ENCODE measurements around the gene KSR1. TPM values are rescaled to one million over a fixed set of nuclear protein-coding genes. Genes with fewer than 3 reads are reported as not detected.
A peak's percentile ranks its signal among the peaks of the same experiment; 100 is the strongest.

The KSR1 gene
- total and polyA plus RNA-seq, 9 of the 15 experiments (the other 6 are each of a cell fraction or from before 2014, with no cell fraction given), result 1.4 to 51.7 (median 18.4) TPM

DNA sequence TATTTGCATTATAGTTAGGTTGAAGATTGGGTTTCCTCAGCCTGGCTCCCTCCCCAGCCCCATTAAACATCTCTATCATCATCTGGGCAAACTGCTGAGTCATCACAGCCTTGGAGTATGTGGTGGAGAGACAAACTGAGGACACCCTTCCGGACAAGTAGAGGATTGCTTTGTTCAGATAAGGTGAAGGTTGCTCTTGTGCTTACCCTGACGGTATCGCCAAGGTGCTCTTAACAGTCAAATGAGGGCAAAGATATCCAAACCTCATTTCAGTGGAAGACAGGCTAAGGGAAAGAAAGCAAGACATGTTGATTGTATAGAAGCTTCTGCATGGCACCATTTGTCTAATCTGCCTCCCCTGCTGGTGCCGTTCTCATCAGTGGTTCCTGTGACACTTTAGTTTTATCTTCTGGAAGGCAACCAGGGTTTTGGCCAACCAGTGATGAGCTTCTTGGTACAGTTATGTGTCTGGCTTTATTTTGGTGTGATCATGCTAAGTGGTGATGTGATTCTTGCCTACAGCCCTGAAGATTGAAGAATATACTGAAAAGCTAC, 117.8 kb downstream of the KSR1 start (continued):
- TF ChIP-seq, protein P1, sequence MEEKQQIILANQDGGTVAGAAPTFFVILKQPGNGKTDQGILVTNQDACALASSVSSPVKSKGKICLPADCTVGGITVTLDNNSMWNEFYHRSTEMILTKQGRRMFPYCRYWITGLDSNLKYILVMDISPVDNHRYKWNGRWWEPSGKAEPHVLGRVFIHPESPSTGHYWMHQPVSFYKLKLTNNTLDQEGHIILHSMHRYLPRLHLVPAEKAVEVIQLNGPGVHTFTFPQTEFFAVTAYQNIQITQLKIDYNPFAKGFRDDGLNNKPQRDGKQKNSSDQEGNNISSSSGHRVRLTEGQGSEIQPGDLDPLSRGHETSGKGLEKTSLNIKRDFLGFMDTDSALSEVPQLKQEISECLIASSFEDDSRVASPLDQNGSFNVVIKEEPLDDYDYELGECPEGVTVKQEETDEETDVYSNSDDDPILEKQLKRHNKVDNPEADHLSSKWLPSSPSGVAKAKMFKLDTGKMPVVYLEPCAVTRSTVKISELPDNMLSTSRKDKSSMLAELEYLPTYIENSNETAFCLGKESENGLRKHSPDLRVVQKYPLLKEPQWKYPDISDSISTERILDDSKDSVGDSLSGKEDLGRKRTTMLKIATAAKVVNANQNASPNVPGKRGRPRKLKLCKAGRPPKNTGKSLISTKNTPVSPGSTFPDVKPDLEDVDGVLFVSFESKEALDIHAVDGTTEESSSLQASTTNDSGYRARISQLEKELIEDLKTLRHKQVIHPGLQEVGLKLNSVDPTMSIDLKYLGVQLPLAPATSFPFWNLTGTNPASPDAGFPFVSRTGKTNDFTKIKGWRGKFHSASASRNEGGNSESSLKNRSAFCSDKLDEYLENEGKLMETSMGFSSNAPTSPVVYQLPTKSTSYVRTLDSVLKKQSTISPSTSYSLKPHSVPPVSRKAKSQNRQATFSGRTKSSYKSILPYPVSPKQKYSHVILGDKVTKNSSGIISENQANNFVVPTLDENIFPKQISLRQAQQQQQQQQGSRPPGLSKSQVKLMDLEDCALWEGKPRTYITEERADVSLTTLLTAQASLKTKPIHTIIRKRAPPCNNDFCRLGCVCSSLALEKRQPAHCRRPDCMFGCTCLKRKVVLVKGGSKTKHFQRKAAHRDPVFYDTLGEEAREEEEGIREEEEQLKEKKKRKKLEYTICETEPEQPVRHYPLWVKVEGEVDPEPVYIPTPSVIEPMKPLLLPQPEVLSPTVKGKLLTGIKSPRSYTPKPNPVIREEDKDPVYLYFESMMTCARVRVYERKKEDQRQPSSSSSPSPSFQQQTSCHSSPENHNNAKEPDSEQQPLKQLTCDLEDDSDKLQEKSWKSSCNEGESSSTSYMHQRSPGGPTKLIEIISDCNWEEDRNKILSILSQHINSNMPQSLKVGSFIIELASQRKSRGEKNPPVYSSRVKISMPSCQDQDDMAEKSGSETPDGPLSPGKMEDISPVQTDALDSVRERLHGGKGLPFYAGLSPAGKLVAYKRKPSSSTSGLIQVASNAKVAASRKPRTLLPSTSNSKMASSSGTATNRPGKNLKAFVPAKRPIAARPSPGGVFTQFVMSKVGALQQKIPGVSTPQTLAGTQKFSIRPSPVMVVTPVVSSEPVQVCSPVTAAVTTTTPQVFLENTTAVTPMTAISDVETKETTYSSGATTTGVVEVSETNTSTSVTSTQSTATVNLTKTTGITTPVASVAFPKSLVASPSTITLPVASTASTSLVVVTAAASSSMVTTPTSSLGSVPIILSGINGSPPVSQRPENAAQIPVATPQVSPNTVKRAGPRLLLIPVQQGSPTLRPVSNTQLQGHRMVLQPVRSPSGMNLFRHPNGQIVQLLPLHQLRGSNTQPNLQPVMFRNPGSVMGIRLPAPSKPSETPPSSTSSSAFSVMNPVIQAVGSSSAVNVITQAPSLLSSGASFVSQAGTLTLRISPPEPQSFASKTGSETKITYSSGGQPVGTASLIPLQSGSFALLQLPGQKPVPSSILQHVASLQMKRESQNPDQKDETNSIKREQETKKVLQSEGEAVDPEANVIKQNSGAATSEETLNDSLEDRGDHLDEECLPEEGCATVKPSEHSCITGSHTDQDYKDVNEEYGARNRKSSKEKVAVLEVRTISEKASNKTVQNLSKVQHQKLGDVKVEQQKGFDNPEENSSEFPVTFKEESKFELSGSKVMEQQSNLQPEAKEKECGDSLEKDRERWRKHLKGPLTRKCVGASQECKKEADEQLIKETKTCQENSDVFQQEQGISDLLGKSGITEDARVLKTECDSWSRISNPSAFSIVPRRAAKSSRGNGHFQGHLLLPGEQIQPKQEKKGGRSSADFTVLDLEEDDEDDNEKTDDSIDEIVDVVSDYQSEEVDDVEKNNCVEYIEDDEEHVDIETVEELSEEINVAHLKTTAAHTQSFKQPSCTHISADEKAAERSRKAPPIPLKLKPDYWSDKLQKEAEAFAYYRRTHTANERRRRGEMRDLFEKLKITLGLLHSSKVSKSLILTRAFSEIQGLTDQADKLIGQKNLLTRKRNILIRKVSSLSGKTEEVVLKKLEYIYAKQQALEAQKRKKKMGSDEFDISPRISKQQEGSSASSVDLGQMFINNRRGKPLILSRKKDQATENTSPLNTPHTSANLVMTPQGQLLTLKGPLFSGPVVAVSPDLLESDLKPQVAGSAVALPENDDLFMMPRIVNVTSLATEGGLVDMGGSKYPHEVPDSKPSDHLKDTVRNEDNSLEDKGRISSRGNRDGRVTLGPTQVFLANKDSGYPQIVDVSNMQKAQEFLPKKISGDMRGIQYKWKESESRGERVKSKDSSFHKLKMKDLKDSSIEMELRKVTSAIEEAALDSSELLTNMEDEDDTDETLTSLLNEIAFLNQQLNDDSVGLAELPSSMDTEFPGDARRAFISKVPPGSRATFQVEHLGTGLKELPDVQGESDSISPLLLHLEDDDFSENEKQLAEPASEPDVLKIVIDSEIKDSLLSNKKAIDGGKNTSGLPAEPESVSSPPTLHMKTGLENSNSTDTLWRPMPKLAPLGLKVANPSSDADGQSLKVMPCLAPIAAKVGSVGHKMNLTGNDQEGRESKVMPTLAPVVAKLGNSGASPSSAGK (IDR thresholded peaks at IDR 0.05), result no peak; the same call in 1 of the 2 replicates
- TF ChIP-seq ZNF12 (CRISPR knock-in tag; IDR thresholded peaks at IDR 0.05) (no peak), GTF2F1 (IDR thresholded peaks at IDR 0.05; ENCODE audit: low read depth, low read length) (no peak), DACH1 (IDR thresholded peaks at IDR 0.05; ENCODE audit: partially characterized antibody) (peak; percentile 68), HIVEP1 (CRISPR knock-in tag; IDR thresholded peaks at IDR 0.05) (no peak), FOXK2 (conservative IDR thresholded peaks at IDR 0.05 in 1 of 2, IDR thresholded peaks at IDR 0.05 in 1 of 2; ENCODE audit: low read depth in 2 of 2) (peak; percentile 50 to 61), ZNF699 (CRISPR knock-in tag; IDR thresholded peaks at IDR 0.05; ENCODE audit: insufficient replicate concordance) (no peak)
- TF ChIP-seq, protein P2, sequence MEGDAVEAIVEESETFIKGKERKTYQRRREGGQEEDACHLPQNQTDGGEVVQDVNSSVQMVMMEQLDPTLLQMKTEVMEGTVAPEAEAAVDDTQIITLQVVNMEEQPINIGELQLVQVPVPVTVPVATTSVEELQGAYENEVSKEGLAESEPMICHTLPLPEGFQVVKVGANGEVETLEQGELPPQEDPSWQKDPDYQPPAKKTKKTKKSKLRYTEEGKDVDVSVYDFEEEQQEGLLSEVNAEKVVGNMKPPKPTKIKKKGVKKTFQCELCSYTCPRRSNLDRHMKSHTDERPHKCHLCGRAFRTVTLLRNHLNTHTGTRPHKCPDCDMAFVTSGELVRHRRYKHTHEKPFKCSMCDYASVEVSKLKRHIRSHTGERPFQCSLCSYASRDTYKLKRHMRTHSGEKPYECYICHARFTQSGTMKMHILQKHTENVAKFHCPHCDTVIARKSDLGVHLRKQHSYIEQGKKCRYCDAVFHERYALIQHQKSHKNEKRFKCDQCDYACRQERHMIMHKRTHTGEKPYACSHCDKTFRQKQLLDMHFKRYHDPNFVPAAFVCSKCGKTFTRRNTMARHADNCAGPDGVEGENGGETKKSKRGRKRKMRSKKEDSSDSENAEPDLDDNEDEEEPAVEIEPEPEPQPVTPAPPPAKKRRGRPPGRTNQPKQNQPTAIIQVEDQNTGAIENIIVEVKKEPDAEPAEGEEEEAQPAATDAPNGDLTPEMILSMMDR (IDR thresholded peaks at IDR 0.05 in 2 of 3, conservative IDR thresholded peaks at IDR 0.05 in 1 of 3; ENCODE audit: insufficient read depth in 2 of 3, low read depth in 1 of 3, low read length in 3 of 3), result peak in 1 of 3 experiments; percentile 20; a peak in 1 of 6 replicates
- TF ChIP-seq, protein P3, sequence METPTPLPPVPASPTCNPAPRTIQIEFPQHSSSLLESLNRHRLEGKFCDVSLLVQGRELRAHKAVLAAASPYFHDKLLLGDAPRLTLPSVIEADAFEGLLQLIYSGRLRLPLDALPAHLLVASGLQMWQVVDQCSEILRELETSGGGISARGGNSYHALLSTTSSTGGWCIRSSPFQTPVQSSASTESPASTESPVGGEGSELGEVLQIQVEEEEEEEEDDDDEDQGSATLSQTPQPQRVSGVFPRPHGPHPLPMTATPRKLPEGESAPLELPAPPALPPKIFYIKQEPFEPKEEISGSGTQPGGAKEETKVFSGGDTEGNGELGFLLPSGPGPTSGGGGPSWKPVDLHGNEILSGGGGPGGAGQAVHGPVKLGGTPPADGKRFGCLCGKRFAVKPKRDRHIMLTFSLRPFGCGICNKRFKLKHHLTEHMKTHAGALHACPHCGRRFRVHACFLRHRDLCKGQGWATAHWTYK (CRISPR knock-in tag; IDR thresholded peaks at IDR 0.05), result peak; percentile 82; the same call in 1 of the 2 replicates
- TF ChIP-seq, protein P4, sequence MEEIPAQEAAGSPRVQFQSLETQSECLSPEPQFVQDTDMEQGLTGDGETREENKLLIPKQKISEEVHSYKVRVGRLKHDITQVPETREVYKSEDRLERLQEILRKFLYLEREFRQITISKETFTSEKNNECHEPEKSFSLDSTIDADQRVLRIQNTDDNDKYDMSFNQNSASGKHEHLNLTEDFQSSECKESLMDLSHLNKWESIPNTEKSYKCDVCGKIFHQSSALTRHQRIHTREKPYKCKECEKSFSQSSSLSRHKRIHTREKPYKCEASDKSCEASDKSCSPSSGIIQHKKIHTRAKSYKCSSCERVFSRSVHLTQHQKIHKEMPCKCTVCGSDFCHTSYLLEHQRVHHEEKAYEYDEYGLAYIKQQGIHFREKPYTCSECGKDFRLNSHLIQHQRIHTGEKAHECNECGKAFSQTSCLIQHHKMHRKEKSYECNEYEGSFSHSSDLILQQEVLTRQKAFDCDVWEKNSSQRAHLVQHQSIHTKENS (CRISPR knock-in tag; IDR thresholded peaks at IDR 0.05), result no peak
